Measurements from ENCODE around the gene ABHD1. TPM values are rescaled to one million over a fixed set of nuclear protein-coding genes. Genes with fewer than 3 reads are reported as not detected.
A peak's percentile ranks its signal among the peaks of the same experiment; 100 is the strongest.

The ABHD1 gene
- total RNA-seq, 1 donor from 2014 or later: 0.10 TPM

DNA sequence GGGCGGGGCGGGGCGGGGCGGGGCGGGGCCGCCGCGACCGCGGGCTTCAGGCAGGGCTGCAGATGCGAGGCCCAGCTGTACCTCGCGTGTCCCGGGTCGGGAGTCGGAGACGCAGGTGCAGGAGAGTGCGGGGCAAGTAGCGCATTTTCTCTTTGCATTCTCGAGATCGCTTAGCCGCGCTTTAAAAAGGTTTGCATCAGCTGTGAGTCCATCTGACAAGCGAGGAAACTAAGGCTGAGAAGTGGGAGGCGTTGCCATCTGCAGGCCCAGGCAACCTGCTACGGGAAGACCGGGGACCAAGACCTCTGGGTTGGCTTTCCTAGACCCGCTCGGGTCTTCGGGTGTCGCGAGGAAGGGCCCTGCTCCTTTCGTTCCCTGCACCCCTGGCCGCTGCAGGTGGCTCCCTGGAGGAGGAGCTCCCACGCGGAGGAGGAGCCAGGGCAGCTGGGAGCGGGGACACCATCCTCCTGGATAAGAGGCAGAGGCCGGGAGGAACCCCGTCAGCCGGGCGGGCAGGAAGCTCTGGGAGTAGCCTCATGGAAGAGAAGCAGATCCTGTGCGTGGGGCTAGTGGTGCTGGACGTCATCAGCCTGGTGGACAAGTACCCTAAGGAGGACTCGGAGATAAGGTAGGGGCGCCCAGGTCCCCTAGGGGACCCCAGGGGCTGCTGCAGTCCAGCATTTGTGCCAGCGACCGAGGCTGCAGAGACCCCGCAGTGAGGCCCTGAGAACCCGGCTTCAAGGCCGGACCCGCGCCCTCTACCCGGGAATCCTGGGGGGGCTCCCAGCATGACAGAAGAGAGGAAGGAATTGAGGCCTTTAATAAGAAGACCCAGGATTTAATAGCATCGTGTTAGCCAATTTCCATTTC is 36.7 kb upstream of the ABHD1 start, which contains the start of gene KHK:
KHK (plus strand) TSS at position 49 of the 870 bp plus-strand sequence; CDS start at position 537, 488 bp downstream.
- no peak for DNase-seq (ENCODE audit: low read depth)

DNA sequence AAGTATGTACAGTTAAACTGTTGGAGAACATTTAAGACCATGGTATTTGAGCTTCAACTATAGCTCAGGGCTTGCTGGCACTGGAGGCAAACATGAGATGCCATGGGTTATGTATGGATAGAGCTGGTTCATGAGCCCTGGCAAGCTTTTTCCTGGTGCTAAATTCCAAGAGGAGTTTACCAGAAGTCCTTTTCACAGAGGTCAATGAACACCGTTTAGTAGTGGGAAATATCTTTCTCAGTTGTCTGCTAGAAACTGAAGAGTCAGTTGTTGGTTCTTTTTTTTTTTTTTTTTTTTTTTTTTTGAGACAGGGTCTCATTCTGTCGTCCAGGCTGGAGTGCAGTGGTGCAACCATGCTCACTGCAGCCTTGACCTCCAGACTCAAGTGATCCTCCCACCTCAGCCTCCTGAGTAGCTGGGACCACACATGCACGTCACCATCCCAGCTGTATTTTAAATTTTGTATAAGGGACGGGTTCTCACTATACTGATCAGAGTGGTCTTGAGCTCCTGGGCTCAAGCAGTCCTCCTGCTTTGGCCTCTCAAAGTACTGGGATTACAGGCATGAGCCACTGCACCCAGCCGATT is 35.7 kb upstream of the ABHD1 start:
- DNase-seq (ENCODE audit: low read depth): no peak

DNA sequence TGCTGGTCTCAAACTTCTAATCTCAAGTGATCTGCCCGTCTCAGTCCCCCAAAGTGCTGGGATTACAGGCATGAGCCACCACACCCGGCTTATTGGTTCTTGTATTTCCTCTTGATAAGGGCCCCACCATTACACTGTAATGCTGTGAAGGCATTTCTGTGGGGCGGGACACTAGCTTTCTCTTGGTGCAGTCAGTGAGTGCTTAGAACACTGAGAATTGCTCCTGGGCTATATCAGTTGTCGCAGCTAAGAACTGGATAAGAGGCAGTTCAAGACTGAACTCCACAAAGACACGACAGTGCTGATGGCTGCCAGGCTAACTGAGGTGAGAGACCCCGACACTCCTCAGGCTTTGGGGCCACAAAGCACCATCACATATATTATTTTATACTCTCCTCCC is 35.0 kb upstream of the ABHD1 start:
- no peak for DNase-seq (ENCODE audit: low read depth)

DNA sequence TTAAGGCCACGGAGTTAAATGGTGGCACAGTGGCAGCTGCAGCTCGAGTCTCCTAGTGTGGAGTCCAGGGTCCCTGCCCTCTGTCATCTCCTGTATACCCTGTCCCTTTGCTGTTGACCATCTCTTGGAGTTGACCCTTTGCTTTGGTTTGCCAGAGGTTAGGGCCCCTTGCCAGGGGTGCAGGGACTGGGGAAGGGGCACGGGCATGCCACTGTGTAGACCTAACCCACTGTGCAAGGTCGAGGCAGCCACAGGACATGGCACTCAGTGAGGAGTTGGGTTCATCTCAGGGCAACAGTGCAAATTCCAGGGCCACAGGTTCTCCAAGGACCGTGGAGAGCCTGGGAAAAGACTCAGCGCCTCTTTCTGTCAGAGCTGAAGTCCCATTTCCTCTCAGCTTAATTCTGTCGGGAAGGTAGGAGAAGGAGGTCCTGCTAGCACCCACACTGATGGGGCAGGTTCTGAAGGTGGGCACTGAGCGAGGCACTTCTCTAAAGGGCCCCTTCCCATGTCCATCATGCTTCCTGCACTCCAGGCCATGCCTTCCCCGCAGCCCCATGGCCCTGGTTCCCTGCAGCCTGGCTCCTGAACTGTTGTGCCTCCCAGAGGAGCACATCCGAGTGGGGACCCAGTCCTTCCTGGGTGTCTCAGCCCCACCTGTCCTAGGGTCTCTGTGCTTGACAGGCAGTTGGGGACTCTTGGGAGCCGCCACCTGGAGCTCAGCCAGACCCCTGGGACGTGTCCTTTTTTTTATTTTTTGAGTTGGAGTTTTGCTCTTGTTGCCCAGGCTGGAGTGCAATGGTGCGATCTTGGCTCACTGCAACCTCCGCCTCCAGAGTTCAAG is 34.3 kb upstream of the ABHD1 start:
- DNase-seq (ENCODE audit: low read depth): no peak

DNA sequence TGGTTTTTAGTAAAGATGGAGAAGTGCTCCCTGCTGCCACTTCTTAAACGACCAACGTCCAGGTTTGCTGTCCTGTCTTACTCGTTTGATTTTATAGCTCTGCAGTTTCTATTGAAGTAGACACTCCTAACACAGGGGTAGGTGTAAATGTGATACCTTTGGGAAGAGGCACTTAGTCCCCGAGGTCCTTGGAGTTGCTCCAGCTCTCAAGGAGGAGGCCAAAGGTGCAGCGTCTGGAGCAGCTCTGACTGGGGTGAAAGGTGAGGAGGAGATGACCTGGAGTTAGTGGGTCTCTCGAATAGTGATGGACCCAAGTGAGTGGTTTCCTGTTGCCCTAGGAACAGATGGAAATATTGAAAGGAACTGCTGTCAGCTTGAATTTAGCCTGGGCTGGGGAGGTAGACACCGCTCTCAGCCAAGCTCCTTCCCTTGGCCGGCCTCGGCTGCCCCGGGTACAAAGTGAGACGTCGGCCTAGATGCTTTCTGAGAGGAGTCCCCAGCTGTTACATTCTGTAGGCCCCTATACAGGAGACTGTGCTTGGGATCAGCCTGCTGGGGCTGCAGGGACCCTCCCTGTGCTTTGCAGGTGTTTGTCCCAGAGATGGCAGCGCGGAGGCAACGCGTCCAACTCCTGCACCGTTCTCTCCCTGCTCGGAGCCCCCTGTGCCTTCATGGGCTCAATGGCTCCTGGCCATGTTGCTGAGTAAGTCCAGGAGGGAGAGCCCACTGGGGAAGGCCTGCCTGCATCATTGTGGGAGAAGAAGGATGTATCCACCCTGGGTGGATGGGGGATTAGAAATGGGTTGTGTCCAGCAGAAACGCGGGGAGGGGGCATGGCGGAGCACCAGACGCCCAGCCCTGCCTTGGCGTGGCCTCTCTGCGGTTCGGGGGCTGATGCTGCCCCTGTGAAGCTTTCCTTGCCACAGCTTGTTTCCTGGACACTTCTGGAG is 31.6 kb upstream of the ABHD1 start:
- no peak for DNase-seq (ENCODE audit: low read depth)

DNA sequence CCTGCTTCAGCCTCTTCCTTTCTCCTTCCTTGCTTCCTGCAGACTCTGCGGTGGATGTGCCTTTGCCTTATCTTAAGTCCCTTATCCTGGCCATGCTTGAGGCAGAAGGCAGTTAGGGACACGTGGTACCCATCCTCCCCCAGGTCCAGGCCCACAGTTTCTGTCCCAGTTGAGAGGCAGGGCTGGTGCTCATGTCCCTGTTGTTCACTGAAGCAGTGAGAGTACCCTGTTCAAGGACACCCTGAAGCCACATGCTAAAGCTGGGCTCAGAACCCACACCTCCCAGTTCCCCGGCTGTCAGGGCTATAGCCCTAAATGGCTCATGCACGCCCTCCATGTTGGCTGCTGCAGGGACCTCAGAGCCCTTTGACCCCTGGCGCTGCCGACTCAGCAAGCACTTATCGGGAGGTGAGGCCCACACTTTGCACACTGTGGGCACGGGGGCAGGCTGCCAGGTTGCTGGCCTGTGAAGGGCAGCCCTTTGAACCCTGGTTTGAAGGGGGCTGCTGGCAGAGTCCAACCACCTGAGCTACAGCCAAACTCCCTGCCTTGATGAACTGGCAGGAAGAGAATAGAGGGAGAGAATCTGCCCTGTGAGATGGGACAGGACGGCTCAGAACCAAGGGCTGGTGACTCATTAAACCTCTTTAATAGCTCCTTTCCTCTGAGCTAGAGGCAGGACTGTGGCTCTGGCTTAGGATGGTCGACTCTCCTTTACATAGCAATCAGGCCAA is 30.8 kb upstream of the ABHD1 start:
- peak; percentile 57 for DNase-seq (ENCODE audit: low read depth)

DNA sequence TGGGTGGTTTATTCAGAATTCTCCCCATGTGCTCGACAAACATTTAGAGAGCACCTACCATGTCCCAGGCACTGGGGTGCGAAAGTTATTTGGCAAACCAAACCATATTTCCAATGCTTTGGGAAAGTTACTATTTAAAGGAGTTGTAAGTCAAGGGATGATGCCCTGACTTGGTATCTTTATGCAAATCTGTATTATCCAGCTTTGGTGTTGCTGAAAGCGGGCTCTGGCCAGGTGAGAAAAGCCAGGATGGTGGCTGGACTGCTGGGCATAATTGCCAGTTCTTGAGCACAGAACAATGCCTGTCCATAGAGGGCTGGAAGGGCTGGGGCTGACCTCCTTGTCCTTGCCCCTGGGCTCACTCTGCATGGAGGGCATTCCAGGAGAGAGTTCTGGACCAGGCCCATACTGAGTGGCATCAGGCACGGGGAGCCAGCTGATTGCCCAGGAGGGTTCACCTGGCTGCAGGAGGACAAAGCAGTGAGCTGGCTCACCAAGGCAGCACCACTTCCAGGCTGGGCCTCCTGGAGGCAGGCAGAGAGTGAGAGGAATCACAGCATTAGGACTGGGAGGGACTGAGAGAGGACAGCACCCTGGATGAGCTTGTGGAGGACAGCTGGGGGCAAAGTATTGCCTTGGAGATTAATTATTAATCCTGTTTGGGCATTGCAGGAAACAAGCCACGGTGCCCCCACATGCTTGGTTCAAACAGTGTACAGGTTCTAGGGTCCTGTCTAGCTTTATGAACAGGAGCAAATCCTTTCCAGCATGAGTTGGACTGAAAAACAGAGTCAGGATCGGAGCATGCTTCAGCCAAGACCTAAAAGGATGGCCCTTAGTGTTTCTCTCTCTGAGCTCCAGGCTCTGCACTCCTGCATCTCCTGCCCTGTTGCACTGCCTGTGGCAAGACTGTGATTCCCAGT is 29.9 kb upstream of the ABHD1 start:
- peak; percentile 27 for DNase-seq (ENCODE audit: low read depth)

DNA sequence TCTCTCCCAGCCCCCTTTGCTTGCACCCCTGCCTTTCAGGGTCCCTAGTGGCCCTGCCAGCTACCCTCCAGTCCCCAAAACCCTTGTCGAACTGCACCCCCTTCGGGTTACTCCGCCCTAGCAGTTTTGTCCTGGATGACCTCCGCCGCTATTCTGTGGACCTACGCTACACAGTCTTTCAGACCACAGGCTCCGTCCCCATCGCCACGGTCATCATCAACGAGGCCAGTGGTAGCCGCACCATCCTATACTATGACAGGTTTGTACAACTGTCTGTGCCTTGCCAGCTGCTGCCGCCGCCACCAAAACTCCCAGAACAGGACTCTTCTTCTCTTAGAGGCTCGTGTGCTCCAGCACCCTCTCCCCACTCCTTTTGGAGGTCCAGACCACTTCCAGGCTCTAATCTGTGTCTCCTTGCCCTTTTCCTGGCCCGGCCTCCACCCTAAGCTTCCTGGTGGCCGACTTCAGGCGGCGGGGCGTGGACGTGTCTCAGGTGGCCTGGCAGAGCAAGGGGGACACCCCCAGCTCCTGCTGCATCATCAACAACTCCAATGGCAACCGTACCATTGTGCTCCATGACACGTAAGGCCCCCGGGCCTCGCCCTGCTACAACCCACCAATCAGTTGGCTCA is 29.1 kb upstream of the ABHD1 start:
- DNase-seq (ENCODE audit: low read depth): no peak

DNA sequence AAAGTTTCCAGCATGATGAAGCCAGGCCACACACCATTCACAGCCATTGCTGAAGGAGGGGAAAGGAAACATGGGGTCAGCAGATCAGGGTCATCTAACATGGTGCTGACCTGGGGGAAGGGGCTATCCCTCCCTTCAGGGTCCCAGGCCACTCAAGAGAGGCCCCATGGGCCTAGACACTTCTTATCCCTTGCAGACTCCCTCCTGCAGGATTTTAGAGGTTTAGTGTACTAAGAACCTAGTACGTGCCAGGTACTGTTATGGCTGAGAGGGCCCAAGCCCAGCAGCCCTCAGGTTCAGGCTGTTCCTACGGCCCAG is 28.2 kb upstream of the ABHD1 start:
- no peak for DNase-seq (ENCODE audit: low read depth)

DNA sequence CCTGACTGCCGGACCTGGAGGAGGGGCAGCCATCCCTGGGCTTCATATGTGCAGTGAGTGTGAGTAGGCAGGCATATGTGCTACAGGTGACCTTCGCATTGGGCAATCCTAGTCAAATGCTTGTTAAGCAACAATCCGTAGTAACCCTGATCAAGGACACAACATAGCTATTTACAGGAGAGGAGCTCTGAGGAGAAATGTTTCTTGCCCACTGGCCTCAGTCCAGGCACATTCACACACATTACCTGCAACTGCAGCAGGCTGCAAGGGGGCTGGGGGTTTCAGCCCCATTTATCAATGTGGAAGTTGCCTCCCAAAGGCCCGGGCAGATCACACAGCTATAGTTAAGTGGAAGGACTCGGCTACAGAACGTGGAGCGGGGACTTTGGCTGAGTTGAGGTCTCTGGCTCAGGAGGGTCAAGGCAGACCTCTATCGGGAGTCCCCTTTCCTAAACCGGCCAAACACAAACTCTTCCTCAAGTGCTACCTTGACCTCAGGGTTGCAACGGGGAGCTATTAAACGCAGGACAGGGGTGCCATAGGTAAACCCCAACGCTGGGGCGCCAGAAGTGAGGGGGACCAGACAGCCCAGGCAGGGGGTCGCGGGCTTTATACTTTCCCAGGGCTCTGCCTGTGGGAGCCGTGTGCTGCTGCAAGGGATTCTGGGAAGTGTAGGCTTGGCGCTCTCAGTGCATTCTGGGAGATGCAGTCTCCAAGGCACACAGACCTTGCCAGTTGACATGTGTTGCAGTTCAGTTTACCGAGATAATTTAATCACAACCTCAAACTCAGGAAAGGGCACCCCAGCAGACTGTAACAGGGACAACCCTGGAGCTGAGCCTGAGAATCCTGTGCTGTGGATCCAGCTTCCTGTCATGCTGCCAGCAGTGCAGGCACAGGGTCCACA is 27.6 kb upstream of the ABHD1 start:
- peak; percentile 48 for DNase-seq (ENCODE audit: low read depth)

DNA sequence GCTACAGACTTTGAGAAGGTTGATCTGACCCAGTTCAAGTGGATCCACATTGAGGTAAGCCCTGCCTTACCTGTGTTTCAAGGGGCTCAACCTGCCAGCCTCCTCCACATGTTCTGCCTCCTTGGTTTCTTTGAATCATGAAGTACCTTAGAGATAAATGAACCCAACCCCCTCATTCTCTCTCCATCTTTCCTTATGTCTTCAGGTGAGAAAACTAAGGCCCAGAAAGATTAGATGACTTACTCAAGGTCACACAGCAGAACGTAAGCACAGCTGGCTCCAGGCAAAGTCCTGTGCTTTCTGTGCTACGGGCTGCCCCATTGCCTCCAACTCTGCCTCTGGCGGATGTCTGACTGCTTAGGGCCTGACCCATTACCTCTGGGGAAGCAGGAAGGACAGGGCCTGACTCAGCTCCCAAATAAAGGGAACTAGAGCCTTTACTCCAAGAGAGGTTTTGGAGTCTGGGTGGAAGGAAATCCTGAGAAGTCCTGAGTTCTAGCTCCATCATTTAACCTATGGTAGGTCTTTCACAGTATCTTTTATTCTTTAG is 26.8 kb upstream of the ABHD1 start:
- no peak for DNase-seq (ENCODE audit: low read depth)

DNA sequence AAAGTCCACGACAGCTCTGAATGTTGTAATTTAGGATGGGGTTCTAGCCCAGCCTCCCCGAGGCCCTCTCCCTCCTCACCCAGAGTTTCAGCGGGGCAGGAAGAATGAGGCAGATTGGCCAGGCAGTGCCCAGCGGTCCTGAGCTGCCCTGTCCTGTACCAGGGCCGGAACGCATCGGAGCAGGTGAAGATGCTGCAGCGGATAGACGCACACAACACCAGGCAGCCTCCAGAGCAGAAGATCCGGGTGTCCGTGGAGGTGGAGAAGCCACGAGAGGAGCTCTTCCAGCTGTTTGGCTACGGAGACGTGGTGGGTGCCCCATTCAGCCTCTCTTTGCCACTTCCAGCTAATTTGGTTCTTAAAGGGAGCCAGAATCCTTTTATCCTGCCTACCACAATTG is 26.3 kb upstream of the ABHD1 start:
- DNase-seq (ENCODE audit: low read depth): no peak

DNA sequence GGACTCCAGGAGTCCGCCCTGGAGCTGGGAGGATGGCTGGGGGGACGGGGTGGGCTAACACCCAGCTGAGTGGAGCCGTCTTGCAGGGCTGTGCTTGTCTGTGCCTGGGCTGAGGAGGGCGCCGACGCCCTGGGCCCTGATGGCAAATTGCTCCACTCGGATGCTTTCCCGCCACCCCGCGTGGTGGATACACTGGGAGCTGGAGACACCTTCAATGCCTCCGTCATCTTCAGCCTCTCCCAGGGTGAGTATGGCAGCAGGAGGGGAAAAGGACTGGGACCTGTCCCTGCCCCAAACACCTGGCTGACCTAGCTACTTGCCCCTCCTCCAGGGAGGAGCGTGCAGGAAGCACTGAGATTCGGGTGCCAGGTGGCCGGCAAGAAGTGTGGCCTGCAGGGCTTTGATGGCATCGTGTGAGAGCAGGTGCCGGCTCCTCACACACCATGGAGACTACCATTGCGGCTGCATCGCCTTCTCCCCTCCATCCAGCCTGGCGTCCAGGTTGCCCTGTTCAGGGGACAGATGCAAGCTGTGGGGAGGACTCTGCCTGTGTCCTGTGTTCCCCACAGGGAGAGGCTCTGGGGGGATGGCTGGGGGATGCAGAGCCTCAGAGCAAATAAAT is 24.2 kb upstream of the ABHD1 start:
- DNase-seq (ENCODE audit: low read depth): no peak

DNA sequence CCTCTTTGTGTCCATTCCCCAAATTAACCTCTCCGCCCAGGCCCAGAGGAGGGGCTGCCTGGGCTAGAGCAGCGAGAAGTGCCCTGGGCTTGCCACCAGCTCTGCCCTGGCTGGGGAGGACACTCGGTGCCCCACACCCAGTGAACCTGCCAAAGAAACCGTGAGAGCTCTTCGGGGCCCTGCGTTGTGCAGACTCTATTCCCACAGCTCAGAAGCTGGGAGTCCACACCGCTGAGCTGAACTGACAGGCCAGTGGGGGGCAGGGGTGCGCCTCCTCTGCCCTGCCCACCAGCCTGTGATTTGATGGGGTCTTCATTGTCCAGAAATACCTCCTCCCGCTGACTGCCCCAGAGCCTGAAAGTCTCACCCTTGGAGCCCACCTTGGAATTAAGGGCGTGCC is 23.6 kb upstream of the ABHD1 start:
- DNase-seq (ENCODE audit: low read depth): no peak

DNA sequence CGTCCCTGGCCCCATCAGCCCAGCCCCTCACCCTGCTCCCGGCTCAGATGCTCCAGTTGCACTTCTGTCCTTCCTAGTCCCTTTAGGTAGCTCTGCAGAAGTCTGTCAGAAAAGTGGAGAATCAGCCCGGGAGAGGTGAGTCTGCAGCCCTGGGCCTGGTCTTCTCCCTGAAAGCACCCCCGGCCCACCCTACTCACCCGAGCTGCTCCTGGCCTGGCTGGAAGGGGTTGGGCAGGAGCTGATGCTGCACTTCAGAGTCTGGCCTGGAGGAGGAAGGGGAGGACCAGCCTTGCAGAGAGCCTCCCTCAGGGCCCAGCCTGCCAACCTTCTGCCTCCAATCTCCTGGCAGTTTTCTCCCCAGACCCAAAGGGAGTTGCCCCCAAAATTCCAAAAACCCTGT is 21.3 kb upstream of the ABHD1 start:
- DNase-seq (ENCODE audit: low read depth): no peak

DNA sequence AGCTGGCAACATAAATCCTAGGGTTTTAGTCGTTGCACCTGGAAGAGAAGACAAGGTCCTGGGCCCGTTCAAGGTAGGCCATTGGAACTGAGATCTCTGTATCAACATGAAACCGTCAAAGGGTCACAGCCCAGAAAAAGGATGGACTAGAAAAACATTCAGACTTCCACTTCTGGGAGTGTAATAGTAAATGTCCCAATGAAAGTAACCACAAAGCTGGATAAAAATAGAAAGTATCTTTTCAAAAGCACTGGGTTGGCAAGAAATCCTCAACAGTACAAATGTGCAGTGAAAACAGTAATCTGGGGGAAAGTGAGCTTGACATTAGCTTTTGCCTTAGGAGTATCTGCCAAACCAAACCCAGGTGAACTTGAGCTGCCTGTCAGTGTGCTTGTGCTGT is 17.6 kb upstream of the ABHD1 start:
- no peak for DNase-seq (ENCODE audit: low read depth)

DNA sequence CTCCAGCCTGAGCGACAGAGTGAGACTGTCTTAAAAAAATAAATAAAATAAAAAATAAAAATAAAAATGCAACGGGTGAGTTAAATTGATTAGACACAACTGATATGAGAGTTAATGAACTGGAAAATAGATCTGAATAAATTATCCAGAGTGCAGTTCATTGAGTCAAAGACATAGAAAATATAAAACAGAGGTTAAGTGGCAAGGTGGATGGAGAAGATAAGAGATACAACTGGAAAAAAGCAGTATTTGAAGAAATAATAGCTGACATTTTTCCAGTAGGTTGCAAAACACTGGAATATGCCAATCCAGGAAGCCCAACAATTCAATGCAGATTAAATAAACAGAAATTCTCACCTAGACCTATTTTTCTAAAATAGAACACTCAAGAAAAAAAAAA is 15.4 kb upstream of the ABHD1 start:
- DNase-seq (ENCODE audit: low read depth): no peak
